ENCODE data around the gene PALLD. TPM values are rescaled to one million over a fixed set of nuclear protein-coding genes. Genes with fewer than 3 reads are reported as not detected.

The PALLD gene
- polyA plus RNA-seq, 3 donors, result 6.1 to 11.8 (median 9.9) TPM

DNA sequence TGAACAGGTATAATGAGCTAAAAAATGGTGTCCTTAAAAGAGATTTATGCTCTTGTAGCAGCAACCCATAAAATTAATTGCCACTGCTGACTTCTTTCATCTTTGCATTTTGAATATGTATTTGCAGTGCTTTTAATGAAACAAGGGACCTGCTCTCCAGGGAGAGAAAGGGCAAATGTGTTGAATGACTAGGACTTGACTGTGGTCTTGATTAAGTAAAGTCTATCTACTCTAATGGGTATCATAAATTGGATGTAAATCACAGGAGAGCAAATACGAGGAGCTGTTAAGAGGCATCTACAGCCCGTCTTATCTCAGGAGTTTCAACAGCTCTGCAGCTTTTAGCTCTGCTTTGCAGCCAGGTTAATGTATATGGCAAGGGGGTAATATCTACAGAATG lies 216.4 kb downstream of the PALLD start:
- H3K4me2 ChIP-seq (replicated peaks; ENCODE audit: extremely low read depth, low read length, poor library complexity, severe bottlenecking), result no peak overlapping the region
- DNase-seq, result no peak
- TF ChIP-seq, protein P1, sequence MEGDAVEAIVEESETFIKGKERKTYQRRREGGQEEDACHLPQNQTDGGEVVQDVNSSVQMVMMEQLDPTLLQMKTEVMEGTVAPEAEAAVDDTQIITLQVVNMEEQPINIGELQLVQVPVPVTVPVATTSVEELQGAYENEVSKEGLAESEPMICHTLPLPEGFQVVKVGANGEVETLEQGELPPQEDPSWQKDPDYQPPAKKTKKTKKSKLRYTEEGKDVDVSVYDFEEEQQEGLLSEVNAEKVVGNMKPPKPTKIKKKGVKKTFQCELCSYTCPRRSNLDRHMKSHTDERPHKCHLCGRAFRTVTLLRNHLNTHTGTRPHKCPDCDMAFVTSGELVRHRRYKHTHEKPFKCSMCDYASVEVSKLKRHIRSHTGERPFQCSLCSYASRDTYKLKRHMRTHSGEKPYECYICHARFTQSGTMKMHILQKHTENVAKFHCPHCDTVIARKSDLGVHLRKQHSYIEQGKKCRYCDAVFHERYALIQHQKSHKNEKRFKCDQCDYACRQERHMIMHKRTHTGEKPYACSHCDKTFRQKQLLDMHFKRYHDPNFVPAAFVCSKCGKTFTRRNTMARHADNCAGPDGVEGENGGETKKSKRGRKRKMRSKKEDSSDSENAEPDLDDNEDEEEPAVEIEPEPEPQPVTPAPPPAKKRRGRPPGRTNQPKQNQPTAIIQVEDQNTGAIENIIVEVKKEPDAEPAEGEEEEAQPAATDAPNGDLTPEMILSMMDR (IDR thresholded peaks at IDR 0.05), result no peak
- Mint-ChIP-seq H3K27ac (no peak overlapping the region), H3K36me3 (no peaks in the 10 kb centered on the region), H3K27me3 (ENCODE audit: low read depth in 3 of 3) (peaks cover 0 to 3% (median 2%) of the 10 kb centered on the region in 3 donors), H3K4me3 (no peak overlapping the region), H3K4me1 (peaks cover 25% of the 10 kb centered on the region), H3K9me3 (peaks cover 0 to 4% (median 0%) of the 10 kb centered on the region in 7 donors)
- no peaks in the 10 kb centered on the region for H3K36me3 ChIP-seq (replicated peaks in 1 of 2; ENCODE audit: control insufficient read depth in 1 of 2, insufficient read depth in 2 of 2, low read length in 2 of 2)
- H3K4me1 ChIP-seq (ENCODE audit: control insufficient read depth in 1 of 2, insufficient read depth in 2 of 2, low read length in 2 of 2), result peaks cover 0 to 17% of the 10 kb centered on the region in 2 donors
- H4K20me1 ChIP-seq (ENCODE audit: insufficient read depth, low read length), result no peaks in the 10 kb centered on the region
- no peaks in the 10 kb centered on the region for H3K9me3 ChIP-seq (replicated peaks in 1 of 2; ENCODE audit: control insufficient read depth in 1 of 2, insufficient read depth in 1 of 2, low read length in 2 of 2)
- no peaks in the 10 kb centered on the region for H3K27me3 ChIP-seq (ENCODE audit: control insufficient read depth in 2 of 2, insufficient read depth in 2 of 2, low read length in 2 of 2)
- H3K79me2 ChIP-seq (ENCODE audit: insufficient read depth, low read length), result no peaks in the 10 kb centered on the region
- H3K9ac ChIP-seq (ENCODE audit: insufficient read depth, low read length, poor library complexity, severe bottlenecking), result no peak overlapping the region
- no CpG with 5 or more reads among the region's 2 CpGs for WGBS (ENCODE audit: insufficient coverage)
- intact Hi-C loops (cut with micrococcal nuclease), result loop anchor here (5.0 to 10.0 kb wide), 2 partner anchors 172 to 209 kb away; no protein-coding TSS in a partner anchor
- no peak overlapping the region for H3K27ac ChIP-seq (ENCODE audit: low read depth in 1 of 2, low read length in 2 of 2)
- H2AFZ ChIP-seq (ENCODE audit: insufficient read depth, low read depth, low read length, poor library complexity, severe bottlenecking), result no peak overlapping the region
- no peak overlapping the region for H3K4me3 ChIP-seq (replicated peaks in 1 of 3; ENCODE audit: low read depth in 2 of 3, low read length in 3 of 3)

GRCh38 chr4:168715896-168716295 lies 219.0 kb downstream of the PALLD start:
- TF ChIP-seq, protein P1 (IDR thresholded peaks at IDR 0.05), result no peak
- H3K79me2 ChIP-seq (ENCODE audit: insufficient read depth, low read length), result no peaks in the 10 kb centered on the region
- no peak overlapping the region for H2AFZ ChIP-seq (ENCODE audit: insufficient read depth, low read depth, low read length, poor library complexity, severe bottlenecking)
- H3K4me2 ChIP-seq (replicated peaks; ENCODE audit: extremely low read depth, low read length, poor library complexity, severe bottlenecking), result no peak overlapping the region
- H3K27me3 Mint-ChIP-seq (ENCODE audit: low read depth in 3 of 3), result no peaks in the 10 kb centered on the region
- no peaks in the 10 kb centered on the region for H4K20me1 ChIP-seq (ENCODE audit: insufficient read depth, low read length)
- 50% methylated on average over 2 of the region's 7 CpGs for WGBS (ENCODE audit: insufficient coverage)
- H3K36me3 ChIP-seq (replicated peaks in 1 of 2; ENCODE audit: control insufficient read depth in 1 of 2, insufficient read depth in 2 of 2, low read length in 2 of 2), result no peaks in the 10 kb centered on the region
- H3K9me3 ChIP-seq (replicated peaks in 1 of 2; ENCODE audit: control insufficient read depth in 1 of 2, insufficient read depth in 1 of 2, low read length in 2 of 2), result no peaks in the 10 kb centered on the region
- no peak overlapping the region for H3K27ac Mint-ChIP-seq
- H3K36me3 Mint-ChIP-seq, result no peaks in the 10 kb centered on the region
- H3K4me3 Mint-ChIP-seq, result no peak overlapping the region
- no peak overlapping the region for H3K27ac ChIP-seq (ENCODE audit: low read depth in 1 of 2, low read length in 2 of 2)
- peaks cover 0 to 4% (median 0%) of the 10 kb centered on the region in 7 donors for H3K9me3 Mint-ChIP-seq
- DNase-seq, result no peak
- H3K9ac ChIP-seq (ENCODE audit: insufficient read depth, low read length, poor library complexity, severe bottlenecking), result no peak overlapping the region
- intact Hi-C loops (cut with micrococcal nuclease), result loop anchor here in 1 of 2 donors (10.0 kb wide), 1 partner anchor 169 kb away; no protein-coding TSS in a partner anchor
- H3K27me3 ChIP-seq (ENCODE audit: control insufficient read depth in 2 of 2, insufficient read depth in 2 of 2, low read length in 2 of 2), result no peaks in the 10 kb centered on the region
- peaks cover 30% of the 10 kb centered on the region for H3K4me1 Mint-ChIP-seq
- no peak overlapping the region for H3K4me3 ChIP-seq (replicated peaks in 1 of 3; ENCODE audit: low read depth in 2 of 3, low read length in 3 of 3)
- H3K4me1 ChIP-seq (ENCODE audit: control insufficient read depth in 1 of 2, insufficient read depth in 2 of 2, low read length in 2 of 2), result peaks cover 3 to 22% of the 10 kb centered on the region in 2 donors

Data from CD14-positive monocyte (primary cell).